Parathyroid adenoma (tissue), 2 donors: ENCODE results near the gene MAGEB17.
"Not testable (repeated sequence)": the region's sequence is repeated elsewhere in the genome, so short reads cannot be mapped to it uniquely, and the experiment has no call there.

Experiments used
- H2AFZ ChIP-seq: fragments of 300-600 bp; sonication (generic); one replicate; pipeline ENCODE4 v1.7.0; 2017; ENCODE audit warnings: antibody characterized with exemption, mild to moderate bottlenecking
- H3K27ac ChIP-seq: fragments of 300-600 bp; sonication (generic); one replicate; pipeline ENCODE4 v1.7.0; 2017
- H3K27me3 ChIP-seq: fragments of 300-600 bp; sonication (generic); one replicate; pipeline ENCODE4 v1.7.0; 2017; ENCODE audit warnings: low read length; ENCODE audit not compliant: control insufficient read depth, insufficient read depth
- H3K36me3 ChIP-seq: fragments of 300-600 bp; sonication (generic); one replicate; pipeline ENCODE4 v1.7.0; 2017; ENCODE audit warnings: low read length; ENCODE audit not compliant: control insufficient read depth, insufficient read depth
- H3K4me1 ChIP-seq: fragments of 300-600 bp; sonication (generic); one replicate; pipeline ENCODE4 v1.7.0; 2017; ENCODE audit warnings: control low read depth
- H3K4me2 ChIP-seq: fragments of 300-600 bp; sonication (generic); one replicate; pipeline ENCODE4 v1.7.0; 2017; ENCODE audit warnings: low read length
- H3K4me3 ChIP-seq: fragments of 300-600 bp; sonication (generic); one replicate; pipeline ENCODE4 v1.7.0; 2017; ENCODE audit warnings: low read depth, low read length
- H3K79me2 ChIP-seq: fragments of 300-600 bp; sonication (generic); one replicate; pipeline ENCODE4 v1.7.0; 2017; ENCODE audit warnings: control low read depth
- H3K9ac ChIP-seq: fragments of 300-600 bp; sonication (generic); one replicate; pipeline ENCODE4 v1.7.0; 2017; ENCODE audit warnings: mild to moderate bottlenecking
- H3K9me3 ChIP-seq: fragments of 300-600 bp; sonication (generic); one replicate; pipeline ENCODE4 v1.7.0; 2017; ENCODE audit warnings: low read length; ENCODE audit not compliant: control insufficient read depth
- CTCF ChIP-seq: fragments of 300-600 bp; sonication (generic); IDR thresholded peaks from one replicate; pipeline ENCODE4 v1.7.0; 2017; ENCODE audit warnings: antibody characterized with exemption, mild to moderate bottlenecking
- donor health status: primary hyperparathyroidism.

The MAGEB17 gene

GRCh38 chrX:16145656-16146055 lies 21.6 kb upstream of the MAGEB17 start:
- H3K9ac ChIP-seq = no peak overlapping the region
- no peaks in the 10 kb centered on the region for H3K27me3 ChIP-seq
- H3K4me1 ChIP-seq = no peaks in the 10 kb centered on the region
- H3K36me3 ChIP-seq = no peaks in the 10 kb centered on the region
- H2AFZ ChIP-seq = no peak overlapping the region
- no peak overlapping the region for H3K4me2 ChIP-seq
- no peaks in the 10 kb centered on the region for H3K9me3 ChIP-seq
- H3K79me2 ChIP-seq = no peaks in the 10 kb centered on the region
- no peak overlapping the region for H3K4me3 ChIP-seq
- no peak overlapping the region for H3K27ac ChIP-seq
- no peak for TF ChIP-seq CTCF

- H3K27ac ChIP-seq = no peak overlapping the region
- H3K9me3 ChIP-seq = no peaks in the 10 kb centered on the region
- no peaks in the 10 kb centered on the region for H3K36me3 ChIP-seq
- no peak for TF ChIP-seq CTCF
- H3K9ac ChIP-seq = no peak overlapping the region
- no peak overlapping the region for H3K4me3 ChIP-seq
- no peak overlapping the region for H2AFZ ChIP-seq
- no peaks in the 10 kb centered on the region for H3K27me3 ChIP-seq
- H3K4me2 ChIP-seq = no peak overlapping the region
- no peaks in the 10 kb centered on the region for H3K4me1 ChIP-seq
- no peaks in the 10 kb centered on the region for H3K79me2 ChIP-seq
Observed at GRCh38 chrX:16148896-16149295, 18.4 kb upstream of the MAGEB17 start.

- H3K27ac ChIP-seq = no peak overlapping the region
- no peak overlapping the region for H3K9ac ChIP-seq
- no peaks in the 10 kb centered on the region for H3K36me3 ChIP-seq
- no peaks in the 10 kb centered on the region for H3K27me3 ChIP-seq
- H3K4me1 ChIP-seq = no peaks in the 10 kb centered on the region
- H2AFZ ChIP-seq = no peak overlapping the region
- H3K9me3 ChIP-seq = no peaks in the 10 kb centered on the region
- no peak for TF ChIP-seq CTCF
- no peak overlapping the region for H3K4me3 ChIP-seq
- H3K79me2 ChIP-seq = no peaks in the 10 kb centered on the region
- no peak overlapping the region for H3K4me2 ChIP-seq
Observed at GRCh38 chrX:16155581-16156096, 11.6 kb upstream of the MAGEB17 start.

GRCh38 chrX:16156692-16157331 lies 10.5 kb upstream of the MAGEB17 start:
- H3K27ac ChIP-seq = no peak overlapping the region
- no peak overlapping the region for H2AFZ ChIP-seq
- H3K36me3 ChIP-seq = no peaks in the 10 kb centered on the region
- no peak for TF ChIP-seq CTCF
- H3K4me1 ChIP-seq = no peaks in the 10 kb centered on the region
- no peak overlapping the region for H3K9ac ChIP-seq
- H3K4me3 ChIP-seq = no peak overlapping the region
- H3K79me2 ChIP-seq = no peaks in the 10 kb centered on the region
- H3K4me2 ChIP-seq = no peak overlapping the region
- H3K27me3 ChIP-seq = no peaks in the 10 kb centered on the region
- H3K9me3 ChIP-seq = no peaks in the 10 kb centered on the region

GRCh38 chrX:16160729-16161128 lies 6.6 kb upstream of the MAGEB17 start:
- no peak overlapping the region for H3K4me3 ChIP-seq
- no peaks in the 10 kb centered on the region for H3K4me1 ChIP-seq
- H3K9ac ChIP-seq = no peak overlapping the region
- no peaks in the 10 kb centered on the region for H3K36me3 ChIP-seq
- no peaks in the 10 kb centered on the region for H3K27me3 ChIP-seq
- no peaks in the 10 kb centered on the region for H3K9me3 ChIP-seq
- H2AFZ ChIP-seq = no peak overlapping the region
- H3K79me2 ChIP-seq = no peaks in the 10 kb centered on the region
- TF ChIP-seq CTCF = no peak
- H3K27ac ChIP-seq = no peak overlapping the region
- no peak overlapping the region for H3K4me2 ChIP-seq

- H3K4me2 ChIP-seq, H3K4me1 ChIP-seq, H3K9ac ChIP-seq, H3K27me3 ChIP-seq, H3K27ac ChIP-seq, H3K36me3 ChIP-seq, H3K9me3 ChIP-seq, H3K4me3 ChIP-seq, H3K79me2 ChIP-seq, H2AFZ ChIP-seq: not testable (repeated sequence)
Observed at GRCh38 chrX:16161173-16161572, 6.1 kb upstream of the MAGEB17 start.
